Right lobe of liver (tissue), 4 donors: Measurements from ENCODE around the gene SIGMAR1.

Experiments
- CTCF ChIP-seq, 4 donors: fragments of 200-600 bp in 3 of 4; fragments of 450-650 bp in 1 of 4; IDR thresholded peaks; one replicate each; pipeline versions ENCODE4 v1.5.1 to v1.8.0; 2016 to 2022; ENCODE audit warnings: antibody characterized with exemption in 4 of 4, mild to moderate bottlenecking in 2 of 4
- POLR2A ChIP-seq: fragments of 450-650 bp; IDR thresholded peaks from one replicate; pipeline ENCODE4 v1.6.1; 2017; ENCODE audit warnings: antibody characterized with exemption, mild to moderate bottlenecking
- donor health status: DM: no; HTN: no; CAD: no.
- donor health status: DM: no; HTN: no; CAD: no.
- donor health status: DM: no; HTN: yes; CAD: no.

- TF ChIP-seq CTCF (IDR thresholded peaks at IDR 0.05) (no peak), POLR2A (no peak)
Observed at GRCh38 chr9:34606905-34607304, 30.7 kb downstream of the SIGMAR1 start.
